ENCODE measurements around the gene PIK3R1.

DNA sequence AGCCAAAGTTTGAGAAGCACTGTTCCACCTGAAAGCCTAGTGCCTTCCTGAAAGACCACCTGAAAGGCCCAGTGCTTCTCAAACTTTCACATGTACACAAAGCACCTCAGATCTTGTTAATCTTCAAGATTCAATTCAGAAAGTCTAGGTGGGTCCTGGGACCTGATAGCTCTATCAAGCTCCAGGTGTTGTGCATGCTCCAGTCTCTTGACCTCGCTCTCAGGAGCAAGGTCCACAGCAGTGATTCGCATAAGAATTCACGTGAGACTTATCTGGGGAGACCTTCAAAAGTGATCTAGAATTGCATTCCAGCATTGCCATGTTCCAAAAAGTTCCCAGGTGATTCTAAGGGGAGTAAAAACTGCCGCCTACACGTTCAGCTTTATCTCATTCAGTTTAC, 102.1 kb downstream of the PIK3R1 start:
- TF ChIP-seq, protein P1, sequence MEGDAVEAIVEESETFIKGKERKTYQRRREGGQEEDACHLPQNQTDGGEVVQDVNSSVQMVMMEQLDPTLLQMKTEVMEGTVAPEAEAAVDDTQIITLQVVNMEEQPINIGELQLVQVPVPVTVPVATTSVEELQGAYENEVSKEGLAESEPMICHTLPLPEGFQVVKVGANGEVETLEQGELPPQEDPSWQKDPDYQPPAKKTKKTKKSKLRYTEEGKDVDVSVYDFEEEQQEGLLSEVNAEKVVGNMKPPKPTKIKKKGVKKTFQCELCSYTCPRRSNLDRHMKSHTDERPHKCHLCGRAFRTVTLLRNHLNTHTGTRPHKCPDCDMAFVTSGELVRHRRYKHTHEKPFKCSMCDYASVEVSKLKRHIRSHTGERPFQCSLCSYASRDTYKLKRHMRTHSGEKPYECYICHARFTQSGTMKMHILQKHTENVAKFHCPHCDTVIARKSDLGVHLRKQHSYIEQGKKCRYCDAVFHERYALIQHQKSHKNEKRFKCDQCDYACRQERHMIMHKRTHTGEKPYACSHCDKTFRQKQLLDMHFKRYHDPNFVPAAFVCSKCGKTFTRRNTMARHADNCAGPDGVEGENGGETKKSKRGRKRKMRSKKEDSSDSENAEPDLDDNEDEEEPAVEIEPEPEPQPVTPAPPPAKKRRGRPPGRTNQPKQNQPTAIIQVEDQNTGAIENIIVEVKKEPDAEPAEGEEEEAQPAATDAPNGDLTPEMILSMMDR (conservative IDR thresholded peaks at IDR 0.05; ENCODE audit: low read depth in 2 of 2): no peak
- TF ChIP-seq REST (IDR thresholded peaks at IDR 0.05; ENCODE audit: unreplicated experiment) (no peak), CREB1 (CRISPR knock-in tag; IDR thresholded peaks at IDR 0.05; ENCODE audit: low read depth) (no peak), EZH2 (IDR thresholded peaks at IDR 0.05; ENCODE audit: low read depth, unreplicated experiment) (no peak), STAT1 (IDR thresholded peaks at IDR 0.05; ENCODE audit: unreplicated experiment) (no peak), NANOG (IDR thresholded peaks at IDR 0.05; ENCODE audit: borderline replicate concordance) (no peak), POLR2AphosphoS5 (IDR thresholded peaks at IDR 0.05; ENCODE audit: low read depth) (no peak), ZNF331 (CRISPR knock-in tag; IDR thresholded peaks at IDR 0.05; ENCODE audit: low read depth) (no peak), EZH2phosphoT487 (IDR thresholded peaks at IDR 0.05; ENCODE audit: unreplicated experiment) (no peak), ZNF114 (CRISPR knock-in tag; IDR thresholded peaks at IDR 0.05) (no peak), JUNB (IDR thresholded peaks at IDR 0.05; ENCODE audit: unreplicated experiment) (no peak)
- TF ChIP-seq, protein P2, sequence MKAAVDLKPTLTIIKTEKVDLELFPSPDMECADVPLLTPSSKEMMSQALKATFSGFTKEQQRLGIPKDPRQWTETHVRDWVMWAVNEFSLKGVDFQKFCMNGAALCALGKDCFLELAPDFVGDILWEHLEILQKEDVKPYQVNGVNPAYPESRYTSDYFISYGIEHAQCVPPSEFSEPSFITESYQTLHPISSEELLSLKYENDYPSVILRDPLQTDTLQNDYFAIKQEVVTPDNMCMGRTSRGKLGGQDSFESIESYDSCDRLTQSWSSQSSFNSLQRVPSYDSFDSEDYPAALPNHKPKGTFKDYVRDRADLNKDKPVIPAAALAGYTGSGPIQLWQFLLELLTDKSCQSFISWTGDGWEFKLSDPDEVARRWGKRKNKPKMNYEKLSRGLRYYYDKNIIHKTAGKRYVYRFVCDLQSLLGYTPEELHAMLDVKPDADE (IDR thresholded peaks at IDR 0.05): no peak
- TF ChIP-seq, protein P3, sequence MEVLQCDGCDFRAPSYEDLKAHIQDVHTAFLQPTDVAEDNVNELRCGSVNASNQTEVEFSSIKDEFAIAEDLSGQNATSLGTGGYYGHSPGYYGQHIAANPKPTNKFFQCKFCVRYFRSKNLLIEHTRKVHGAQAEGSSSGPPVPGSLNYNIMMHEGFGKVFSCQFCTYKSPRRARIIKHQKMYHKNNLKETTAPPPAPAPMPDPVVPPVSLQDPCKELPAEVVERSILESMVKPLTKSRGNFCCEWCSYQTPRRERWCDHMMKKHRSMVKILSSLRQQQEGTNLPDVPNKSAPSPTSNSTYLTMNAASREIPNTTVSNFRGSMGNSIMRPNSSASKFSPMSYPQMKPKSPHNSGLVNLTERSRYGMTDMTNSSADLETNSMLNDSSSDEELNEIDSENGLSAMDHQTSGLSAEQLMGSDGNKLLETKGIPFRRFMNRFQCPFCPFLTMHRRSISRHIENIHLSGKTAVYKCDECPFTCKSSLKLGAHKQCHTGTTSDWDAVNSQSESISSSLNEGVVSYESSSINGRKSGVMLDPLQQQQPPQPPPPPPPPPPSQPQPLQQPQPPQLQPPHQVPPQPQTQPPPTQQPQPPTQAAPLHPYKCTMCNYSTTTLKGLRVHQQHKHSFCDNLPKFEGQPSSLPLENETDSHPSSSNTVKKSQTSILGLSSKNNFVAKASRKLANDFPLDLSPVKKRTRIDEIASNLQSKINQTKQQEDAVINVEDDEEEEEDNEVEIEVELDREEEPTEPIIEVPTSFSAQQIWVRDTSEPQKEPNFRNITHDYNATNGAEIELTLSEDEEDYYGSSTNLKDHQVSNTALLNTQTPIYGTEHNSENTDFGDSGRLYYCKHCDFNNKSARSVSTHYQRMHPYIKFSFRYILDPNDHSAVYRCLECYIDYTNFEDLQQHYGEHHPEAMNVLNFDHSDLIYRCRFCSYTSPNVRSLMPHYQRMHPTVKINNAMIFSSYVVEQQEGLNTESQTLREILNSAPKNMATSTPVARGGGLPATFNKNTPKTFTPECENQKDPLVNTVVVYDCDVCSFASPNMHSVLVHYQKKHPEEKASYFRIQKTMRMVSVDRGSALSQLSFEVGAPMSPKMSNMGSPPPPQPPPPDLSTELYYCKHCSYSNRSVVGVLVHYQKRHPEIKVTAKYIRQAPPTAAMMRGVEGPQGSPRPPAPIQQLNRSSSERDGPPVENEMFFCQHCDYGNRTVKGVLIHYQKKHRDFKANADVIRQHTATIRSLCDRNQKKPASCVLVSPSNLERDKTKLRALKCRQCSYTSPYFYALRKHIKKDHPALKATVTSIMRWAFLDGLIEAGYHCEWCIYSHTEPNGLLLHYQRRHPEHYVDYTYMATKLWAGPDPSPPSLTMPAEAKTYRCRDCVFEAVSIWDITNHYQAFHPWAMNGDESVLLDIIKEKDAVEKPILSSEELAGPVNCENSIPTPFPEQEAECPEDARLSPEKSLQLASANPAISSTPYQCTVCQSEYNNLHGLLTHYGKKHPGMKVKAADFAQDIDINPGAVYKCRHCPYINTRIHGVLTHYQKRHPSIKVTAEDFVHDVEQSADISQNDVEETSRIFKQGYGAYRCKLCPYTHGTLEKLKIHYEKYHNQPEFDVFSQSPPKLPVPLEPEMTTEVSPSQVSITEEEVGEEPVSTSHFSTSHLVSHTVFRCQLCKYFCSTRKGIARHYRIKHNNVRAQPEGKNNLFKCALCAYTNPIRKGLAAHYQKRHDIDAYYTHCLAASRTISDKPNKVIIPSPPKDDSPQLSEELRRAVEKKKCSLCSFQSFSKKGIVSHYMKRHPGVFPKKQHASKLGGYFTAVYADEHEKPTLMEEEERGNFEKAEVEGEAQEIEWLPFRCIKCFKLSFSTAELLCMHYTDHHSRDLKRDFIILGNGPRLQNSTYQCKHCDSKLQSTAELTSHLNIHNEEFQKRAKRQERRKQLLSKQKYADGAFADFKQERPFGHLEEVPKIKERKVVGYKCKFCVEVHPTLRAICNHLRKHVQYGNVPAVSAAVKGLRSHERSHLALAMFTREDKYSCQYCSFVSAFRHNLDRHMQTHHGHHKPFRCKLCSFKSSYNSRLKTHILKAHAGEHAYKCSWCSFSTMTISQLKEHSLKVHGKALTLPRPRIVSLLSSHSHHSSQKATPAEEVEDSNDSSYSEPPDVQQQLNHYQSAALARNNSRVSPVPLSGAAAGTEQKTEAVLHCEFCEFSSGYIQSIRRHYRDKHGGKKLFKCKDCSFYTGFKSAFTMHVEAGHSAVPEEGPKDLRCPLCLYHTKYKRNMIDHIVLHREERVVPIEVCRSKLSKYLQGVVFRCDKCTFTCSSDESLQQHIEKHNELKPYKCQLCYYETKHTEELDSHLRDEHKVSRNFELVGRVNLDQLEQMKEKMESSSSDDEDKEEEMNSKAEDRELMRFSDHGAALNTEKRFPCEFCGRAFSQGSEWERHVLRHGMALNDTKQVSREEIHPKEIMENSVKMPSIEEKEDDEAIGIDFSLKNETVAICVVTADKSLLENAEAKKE (CRISPR knock-in tag; IDR thresholded peaks at IDR 0.05): no peak
